GM18502 (cell line): ENCODE data around the gene CELSR3.

ENCODE experiments used
- ATAC-seq: cut with Tn5 transposase; IDR thresholded peaks from one replicate; pipeline ENCODE4 v1.9.1; 2021; ENCODE audit warnings: mild to moderate bottlenecking; ENCODE audit not compliant: unreplicated experiment, poor library complexity

Gene CELSR3

GRCh38 chr3:48688032-48688736, 25.5 kb upstream of the CELSR3 start:
- ATAC-seq = no peak

- ATAC-seq = no peak
Observed at GRCh38 chr3:48687220-48687678, 24.6 kb upstream of the CELSR3 start.

GRCh38 chr3:48686538-48687219, 24.0 kb upstream of the CELSR3 start:
- ATAC-seq = no peak

- peak; percentile 84 for ATAC-seq
Observed at GRCh38 chr3:48685603-48686511, 23.2 kb upstream of the CELSR3 start, which contains the start of gene NCKIPSD. NCKIPSD (minus strand) TSS chr3:48685915; CDS start chr3:48685807, 108 bp downstream.

- ATAC-seq = no peak
Observed at GRCh38 chr3:48685293-48685602, 22.6 kb upstream of the CELSR3 start.

- no peak for ATAC-seq
Observed at GRCh38 chr3:48684480-48685143, 21.9 kb upstream of the CELSR3 start.

- no peak for ATAC-seq
Observed at GRCh38 chr3:48684054-48684349, 21.3 kb upstream of the CELSR3 start.

- no peak for ATAC-seq
Observed at GRCh38 chr3:48682786-48683185, 20.1 kb upstream of the CELSR3 start.

GRCh38 chr3:48681974-48682610, 19.4 kb upstream of the CELSR3 start:
- ATAC-seq = no peak

GRCh38 chr3:48681541-48681880, 18.8 kb upstream of the CELSR3 start:
- ATAC-seq = no peak

GRCh38 chr3:48680811-48681540, 18.3 kb upstream of the CELSR3 start:
- ATAC-seq = no peak

GRCh38 chr3:48679411-48680391, 17.0 kb upstream of the CELSR3 start:
- no peak for ATAC-seq

GRCh38 chr3:48678566-48679380, 16.1 kb upstream of the CELSR3 start:
- ATAC-seq = no peak

GRCh38 chr3:48678056-48678455, 15.4 kb upstream of the CELSR3 start:
- ATAC-seq = no peak

GRCh38 chr3:48674505-48674904, 11.8 kb upstream of the CELSR3 start:
- no peak for ATAC-seq

GRCh38 chr3:48672522-48672921, 9.8 kb upstream of the CELSR3 start:
- ATAC-seq = no peak

- ATAC-seq = no peak
Observed at GRCh38 chr3:48664929-48665328, 2.2 kb upstream of the CELSR3 start.

GRCh38 chr3:48664313-48664644, 1.6 kb upstream of the CELSR3 start:
- ATAC-seq = no peak
